HG02870 (cell line): Measurements from ENCODE around the gene BEST2.
A peak's percentile ranks its signal among the peaks of the same experiment; 100 is the strongest.

Experiments
- ATAC-seq: cut with Tn5 transposase; IDR thresholded peaks from one replicate; pipeline ENCODE4 v1.9.1; 2021; ENCODE audit warnings: mild to moderate bottlenecking, moderate library complexity; ENCODE audit not compliant: unreplicated experiment

The BEST2 gene

GRCh38 chr19:12727745-12728433, 23.7 kb upstream of the BEST2 start:
- no peak for ATAC-seq

DNA sequence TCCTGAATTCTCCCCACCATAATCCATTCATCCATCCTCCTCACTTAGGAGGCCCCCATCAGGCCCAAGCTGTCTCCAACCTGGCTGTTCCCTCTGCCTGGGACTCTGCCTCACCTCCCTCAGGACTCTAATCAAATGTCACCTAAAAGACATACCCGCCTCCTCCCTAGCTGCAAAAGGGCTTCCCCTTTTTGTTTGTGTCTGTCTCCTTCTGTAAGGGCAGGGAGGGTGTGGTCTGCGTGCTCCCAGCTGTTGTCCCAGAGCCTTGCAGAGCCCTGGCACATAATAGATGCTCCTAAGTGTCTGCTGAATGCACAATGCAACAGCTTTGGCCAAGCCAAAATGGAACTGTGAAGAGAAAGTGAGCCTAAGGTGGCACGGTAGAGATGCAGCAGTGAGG, 21.5 kb upstream of the BEST2 start:
- no peak for ATAC-seq

- no peak for ATAC-seq
Observed at GRCh38 chr19:12731337-12731736, 20.3 kb upstream of the BEST2 start.

DNA sequence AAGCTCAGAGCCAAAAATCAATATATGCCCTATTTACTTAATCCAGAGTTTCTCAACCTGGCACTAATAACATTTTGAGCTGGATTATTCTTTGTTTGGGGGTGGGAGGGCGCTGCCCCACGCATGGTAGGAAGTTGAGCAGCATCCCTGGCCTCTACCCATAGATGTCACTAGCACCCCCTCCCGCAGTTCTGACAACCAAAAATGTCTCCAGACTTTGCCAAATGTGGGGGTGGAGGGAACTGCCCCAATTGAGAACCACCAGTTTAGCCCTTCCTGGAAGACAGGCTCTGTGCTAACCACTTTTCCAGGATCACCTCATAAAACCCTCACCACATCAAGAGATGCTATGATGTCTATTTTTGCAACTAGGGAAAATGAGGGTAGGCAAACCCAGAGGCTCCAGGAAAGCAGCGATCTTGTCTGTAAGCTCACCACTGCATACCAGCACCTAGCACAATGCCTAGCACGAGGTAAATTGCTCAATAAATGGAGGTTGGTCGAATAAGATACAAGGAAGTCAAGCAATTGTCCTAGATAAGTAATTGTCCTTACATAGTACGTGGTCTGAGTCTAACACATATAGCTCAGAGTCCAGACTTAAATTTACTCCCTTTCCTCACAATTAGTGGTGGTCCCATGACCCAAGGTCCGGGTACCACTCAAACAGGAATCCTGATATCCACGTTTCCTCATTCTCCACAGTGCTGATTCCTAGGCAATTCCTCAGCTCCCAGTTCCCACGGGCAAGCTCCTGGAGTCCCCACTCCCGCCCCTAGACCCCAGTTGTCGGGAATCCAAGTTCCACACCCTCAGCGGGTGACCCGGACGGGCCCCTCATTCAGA, 18.0 kb upstream of the BEST2 start:
- ATAC-seq = no peak

GRCh38 chr19:12736995-12737834, 14.4 kb upstream of the BEST2 start, which contains the start of gene GET3:
GET3 (plus strand) TSS chr19:12737497; CDS start chr19:12737506, 9 bp downstream.
- peak; percentile 82 for ATAC-seq

- ATAC-seq = no peak
Observed at GRCh38 chr19:12737835-12738351, 13.7 kb upstream of the BEST2 start.

GRCh38 chr19:12745166-12745897, 6.3 kb upstream of the BEST2 start:
- ATAC-seq = no peak

DNA sequence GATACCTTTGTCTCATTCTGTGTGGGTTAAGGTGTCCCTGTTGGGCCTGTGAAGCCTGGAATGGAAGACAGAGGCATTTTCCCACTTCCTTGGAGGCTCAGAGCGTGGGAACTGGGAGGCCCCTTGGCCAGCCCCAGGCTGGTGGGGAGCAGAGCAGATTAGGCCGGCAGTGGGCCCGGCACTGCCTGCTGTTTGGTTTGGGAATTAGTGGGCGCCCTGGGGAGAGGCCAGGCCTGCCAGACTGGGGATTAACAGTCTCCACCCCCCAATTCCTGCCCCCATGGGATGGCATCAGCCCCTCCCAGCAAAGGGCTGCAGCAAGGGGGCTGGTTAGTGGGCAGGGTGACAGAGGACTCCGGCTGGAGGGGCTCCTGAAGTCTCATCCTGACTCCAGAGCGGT, 3.1 kb upstream of the BEST2 start:
- no peak for ATAC-seq

DNA sequence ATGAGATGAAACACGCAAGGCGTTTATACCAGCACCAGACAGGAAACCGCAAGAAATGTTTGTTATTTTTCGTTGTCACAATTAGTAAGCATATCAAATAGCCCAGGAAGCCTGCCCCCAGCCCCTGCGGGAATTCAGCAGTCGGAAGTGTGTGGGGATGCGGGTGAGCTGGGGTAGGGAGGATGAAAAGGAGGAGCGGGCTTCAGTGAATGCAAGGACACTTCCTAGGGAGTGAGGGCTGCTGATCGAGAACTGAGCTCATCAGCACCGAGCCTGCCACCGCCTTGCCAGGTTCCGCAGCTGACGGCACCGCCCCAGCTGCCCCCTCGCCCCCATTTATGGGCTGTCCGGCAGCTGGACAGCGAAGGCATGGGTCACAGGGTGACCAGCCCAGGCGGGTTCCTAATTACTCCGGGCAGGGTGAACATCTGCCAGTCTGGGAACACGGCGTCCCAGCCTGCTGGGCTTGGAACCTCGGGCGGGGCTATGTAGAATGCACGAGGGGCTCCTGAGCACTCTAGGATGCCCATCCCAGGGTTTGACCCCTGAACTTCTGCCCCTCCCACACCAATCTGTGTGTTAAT, 1.6 kb upstream of the BEST2 start:
- no peak for ATAC-seq

- ATAC-seq = no peak
Observed at GRCh38 chr19:12750851-12751250, 740 bp upstream of the BEST2 start.

- ATAC-seq = no peak
Observed at GRCh38 chr19:12752056-12752781, 628 bp downstream of the BEST2 start.

- ATAC-seq = no peak
Observed at GRCh38 chr19:12754465-12755196, 3.0 kb downstream of the BEST2 start.

DNA sequence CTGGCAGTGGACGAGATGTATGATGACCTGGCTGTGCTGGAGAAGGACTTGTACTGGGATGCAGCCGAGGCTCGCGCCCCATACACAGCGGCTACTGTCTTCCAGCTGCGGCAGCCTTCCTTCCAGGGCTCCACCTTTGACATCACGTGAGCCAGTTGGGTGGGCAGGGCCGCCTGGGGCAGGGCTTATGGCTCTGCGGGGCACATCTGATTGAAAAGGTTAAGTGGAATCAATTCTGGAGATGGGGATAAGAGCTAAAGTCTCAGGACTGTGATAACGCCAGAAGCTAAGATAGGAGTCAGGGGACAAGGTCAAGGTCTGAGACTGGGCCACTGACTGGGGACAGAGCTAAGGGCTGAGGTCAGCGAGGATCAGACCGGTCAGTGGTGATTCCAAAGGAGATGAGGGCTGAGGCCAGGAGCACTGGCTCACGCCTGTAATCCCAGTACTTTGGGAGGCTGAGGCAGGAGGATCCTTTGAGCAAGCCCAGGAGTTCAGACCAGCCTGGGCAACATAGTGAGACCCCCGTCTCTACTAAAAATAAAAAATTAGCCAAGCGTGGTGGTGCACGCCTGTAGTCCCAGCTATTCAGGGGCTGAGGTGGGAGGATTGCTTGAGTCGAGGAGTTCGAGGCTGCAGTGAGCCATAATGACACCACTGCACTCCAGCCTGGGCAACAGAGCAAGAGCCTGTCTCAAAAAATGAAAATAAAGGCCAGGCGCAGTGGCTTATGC, 4.7 kb downstream of the BEST2 start:
- ATAC-seq = no peak

DNA sequence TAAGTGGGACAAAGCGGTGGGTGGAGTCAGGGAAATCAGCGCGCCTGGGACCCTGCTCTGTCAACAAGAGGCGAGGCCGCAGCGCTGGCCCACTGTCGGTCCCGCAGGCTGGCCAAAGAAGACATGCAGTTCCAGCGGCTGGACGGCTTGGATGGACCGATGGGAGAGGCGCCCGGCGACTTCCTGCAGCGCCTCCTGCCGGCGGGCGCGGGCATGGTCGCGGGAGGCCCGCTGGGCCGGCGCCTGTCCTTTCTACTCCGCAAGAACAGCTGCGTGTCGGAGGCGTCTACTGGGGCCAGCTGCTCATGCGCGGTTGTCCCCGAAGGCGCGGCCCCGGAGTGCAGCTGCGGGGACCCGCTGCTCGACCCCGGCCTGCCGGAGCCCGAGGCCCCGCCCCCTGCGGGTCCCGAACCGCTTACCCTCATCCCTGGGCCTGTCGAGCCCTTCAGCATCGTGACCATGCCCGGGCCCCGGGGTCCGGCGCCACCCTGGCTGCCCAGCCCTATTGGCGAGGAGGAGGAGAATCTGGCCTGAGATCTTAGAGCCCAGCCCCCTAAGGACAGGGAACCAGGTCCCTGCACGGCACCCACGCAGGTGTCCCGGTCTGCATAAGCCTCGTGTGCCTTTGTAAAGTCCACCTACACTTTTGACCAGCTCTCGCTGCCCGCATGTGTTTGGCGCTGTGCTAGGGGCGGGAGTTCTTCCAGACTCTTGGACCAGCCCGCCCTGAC, 6.1 kb downstream of the BEST2 start:
- no peak for ATAC-seq

- no peak for ATAC-seq
Observed at GRCh38 chr19:12759686-12760085, 8.1 kb downstream of the BEST2 start.

GRCh38 chr19:12763100-12763499, 11.5 kb downstream of the BEST2 start:
- ATAC-seq = no peak

DNA sequence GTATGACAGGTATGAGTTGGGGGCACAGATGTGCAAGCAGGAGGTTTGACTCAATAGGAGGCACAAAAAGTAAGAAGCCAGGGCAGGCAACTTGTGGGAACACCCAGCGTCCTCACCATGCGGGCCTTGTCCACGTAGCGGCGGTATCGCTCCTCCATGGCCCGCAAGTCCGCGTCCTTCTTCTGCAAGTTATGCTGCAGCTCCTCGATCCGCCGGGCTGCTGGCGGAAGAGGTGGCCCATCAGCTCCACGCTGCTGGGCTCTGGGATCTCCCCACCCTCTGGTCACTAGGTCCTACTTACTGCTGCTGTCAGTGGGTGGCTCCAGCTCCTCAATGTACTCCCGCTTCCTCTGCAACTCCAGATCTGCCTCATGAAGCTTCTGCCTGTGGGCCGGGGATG, 13.1 kb downstream of the BEST2 start:
- no peak for ATAC-seq
